ENCODE data around the gene PTPN4. TPM values are rescaled to one million over a fixed set of nuclear protein-coding genes. Genes with fewer than 3 reads are reported as not detected.

PTPN4 gene
- total RNA-seq, 1 experiment from 2014 or later, result 80.5 TPM

DNA sequence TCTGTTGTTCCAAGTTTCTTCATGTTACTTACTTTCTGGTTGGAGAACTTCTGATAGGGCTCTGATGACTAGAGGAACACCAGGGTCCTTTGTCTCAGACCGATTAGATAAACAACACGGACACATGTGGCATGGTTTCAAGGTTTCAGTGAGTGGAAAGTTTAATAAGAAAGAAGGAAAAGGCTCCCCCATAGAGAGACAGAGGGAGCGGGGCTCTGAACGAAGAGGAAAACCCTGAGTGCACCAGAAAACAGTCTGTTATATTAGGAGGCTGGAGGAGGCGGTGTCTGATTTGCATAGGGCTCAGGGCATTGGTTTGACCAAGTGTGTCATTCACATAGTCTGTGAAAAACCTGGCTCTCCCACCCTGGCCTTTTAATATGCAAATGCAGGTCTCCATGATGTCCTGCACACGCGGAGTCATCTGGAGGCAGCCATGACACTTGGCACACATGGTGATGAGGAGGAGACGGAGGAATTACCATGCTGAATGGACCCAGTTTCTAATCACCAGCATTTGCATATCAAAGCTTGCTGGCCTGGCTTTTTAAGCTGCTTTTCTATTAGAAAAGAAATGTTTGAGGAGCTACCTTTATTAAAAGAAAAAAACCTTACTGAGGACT lies 94.2 kb downstream of the PTPN4 start:
- Histone ChIP-seq H2AK5ac (ENCODE audit: insufficient read length, low read length) (no peak overlapping the region), H2AFZ (ENCODE audit: low read length) (no peak overlapping the region), H3K79me2 (ENCODE audit: insufficient read depth, low read length) (no peaks in the 10 kb centered on the region; the same call in 1 of the 2 replicates), H3K23me2 (ENCODE audit: insufficient read length, low read depth, low read length, poor library complexity, severe bottlenecking) (no peaks in the 10 kb centered on the region), H3K14ac (ENCODE audit: insufficient read depth, low read length) (no peak overlapping the region), H2BK20ac (ENCODE audit: low read depth, low read length, poor library complexity, severe bottlenecking) (no peak overlapping the region), H3K27ac (ENCODE audit: insufficient read length, low read depth, low read length) (no peak overlapping the region), H4K8ac (replicated peaks; ENCODE audit: insufficient read length, low read depth, low read length) (no peak overlapping the region), H2BK120ac (ENCODE audit: low read depth, low read length, poor library complexity, severe bottlenecking) (no peak overlapping the region), H2BK5ac (ENCODE audit: insufficient read length, low read length) (no peak overlapping the region), H3K4me1 (ENCODE audit: insufficient read depth, low read length) (peaks cover 4% of the 10 kb centered on the region; the same call in 1 of the 2 replicates), H3K4me2 (ENCODE audit: insufficient read depth, insufficient read length, low read length) (no peak overlapping the region), H3K9ac (ENCODE audit: extremely low read depth, insufficient read length, low read length) (no peak overlapping the region), H3T11ph (ENCODE audit: low read length) (no peak overlapping the region), H3K27me3 (ENCODE audit: insufficient read depth, low read length) (no peaks in the 10 kb centered on the region), H2BK12ac (ENCODE audit: insufficient read length, low read depth, low read length) (no peak overlapping the region), H4K20me1 (ENCODE audit: control insufficient read depth, insufficient read depth, insufficient read length) (no peaks in the 10 kb centered on the region), H3K4ac (ENCODE audit: low read depth, low read length) (no peak overlapping the region), H4K5ac (ENCODE audit: insufficient read length, low read depth, low read length) (no peak overlapping the region), H2BK15ac (ENCODE audit: low read depth, low read length) (no peak overlapping the region), H3K9me3 (ENCODE audit: control insufficient read depth, low read depth, low read length) (no peaks in the 10 kb centered on the region), H4K91ac (ENCODE audit: insufficient read length, low read depth, low read length) (no peak overlapping the region), H3K79me1 (ENCODE audit: insufficient read depth, low read depth, low read length, poor library complexity, severe bottlenecking) (peaks cover 11% of the 10 kb centered on the region), H3K56ac (ENCODE audit: insufficient read length, low read depth, low read length) (no peak overlapping the region), H3K18ac (ENCODE audit: insufficient read length, low read depth, low read length) (no peak overlapping the region), H3K23ac (ENCODE audit: insufficient read length, low read depth, low read length) (no peak overlapping the region)
- no peak overlapping the region for H3K4me3 Mint-ChIP-seq
- peak; percentile 64 for DNase-seq
- TF ChIP-seq, protein P1, sequence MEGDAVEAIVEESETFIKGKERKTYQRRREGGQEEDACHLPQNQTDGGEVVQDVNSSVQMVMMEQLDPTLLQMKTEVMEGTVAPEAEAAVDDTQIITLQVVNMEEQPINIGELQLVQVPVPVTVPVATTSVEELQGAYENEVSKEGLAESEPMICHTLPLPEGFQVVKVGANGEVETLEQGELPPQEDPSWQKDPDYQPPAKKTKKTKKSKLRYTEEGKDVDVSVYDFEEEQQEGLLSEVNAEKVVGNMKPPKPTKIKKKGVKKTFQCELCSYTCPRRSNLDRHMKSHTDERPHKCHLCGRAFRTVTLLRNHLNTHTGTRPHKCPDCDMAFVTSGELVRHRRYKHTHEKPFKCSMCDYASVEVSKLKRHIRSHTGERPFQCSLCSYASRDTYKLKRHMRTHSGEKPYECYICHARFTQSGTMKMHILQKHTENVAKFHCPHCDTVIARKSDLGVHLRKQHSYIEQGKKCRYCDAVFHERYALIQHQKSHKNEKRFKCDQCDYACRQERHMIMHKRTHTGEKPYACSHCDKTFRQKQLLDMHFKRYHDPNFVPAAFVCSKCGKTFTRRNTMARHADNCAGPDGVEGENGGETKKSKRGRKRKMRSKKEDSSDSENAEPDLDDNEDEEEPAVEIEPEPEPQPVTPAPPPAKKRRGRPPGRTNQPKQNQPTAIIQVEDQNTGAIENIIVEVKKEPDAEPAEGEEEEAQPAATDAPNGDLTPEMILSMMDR (conservative IDR thresholded peaks at IDR 0.05), result no peak
- no CpG with 5 or more reads among the region's 8 CpGs for WGBS (ENCODE audit: extremely low coverage, insufficient read length, low lambda C conversion rate)
- H3K4me1 Mint-ChIP-seq, result peaks cover 16 to 57% of the 10 kb centered on the region in 2 experiments
- H3K36me3 Mint-ChIP-seq (ENCODE audit: insufficient read depth in 1 of 3, low read depth in 3 of 3), result peaks cover 41 to 51% (median 45%) of the 10 kb centered on the region in 3 experiments
- peak overlapping the region in 1 of 3 experiments; percentile 71; a peak in 2 of 7 replicates for H3K27ac Mint-ChIP-seq
- H3K27me3 Mint-ChIP-seq (ENCODE audit: low read depth), result no peaks in the 10 kb centered on the region
- peaks cover 39 to 40% of the 10 kb centered on the region in 2 experiments for H3K9me3 Mint-ChIP-seq
